HG03575 (cell line): ENCODE data around the gene TRMT112.

Experiments used
- ATAC-seq: cut with Tn5 transposase; IDR thresholded peaks from one replicate; pipeline ENCODE4 v1.9.1; 2021; ENCODE audit not compliant: unreplicated experiment, insufficient number of reproducible peaks, low FRiP score; ENCODE audit errors: extremely low read depth

Gene TRMT112

GRCh38 chr11:64317325-64317960 is at the start of gene TRMT112:
Gene TRMT112 (minus strand): TSS chr11:64317559. CDS start chr11:64317526, 33 bp downstream.
- no peak for ATAC-seq

- no peak for ATAC-seq
Observed at GRCh38 chr11:64366751-64367150, 49.4 kb upstream of the TRMT112 start.

GRCh38 chr11:64364911-64365310 is 47.6 kb upstream of the TRMT112 start:
- ATAC-seq, result no peak

- no peak for ATAC-seq
Observed at GRCh38 chr11:64364435-64364834, 47.1 kb upstream of the TRMT112 start.

GRCh38 chr11:64362339-64362738 is 45.0 kb upstream of the TRMT112 start:
- ATAC-seq, result no peak

- ATAC-seq, result no peak
Observed at GRCh38 chr11:64361659-64362058, 44.3 kb upstream of the TRMT112 start.

- ATAC-seq, result no peak
Observed at GRCh38 chr11:64360448-64360921, 43.1 kb upstream of the TRMT112 start.

GRCh38 chr11:64359712-64360445 is 42.5 kb upstream of the TRMT112 start:
- no peak for ATAC-seq

GRCh38 chr11:64358907-64359711 is 41.8 kb upstream of the TRMT112 start, which contains the start of gene RPS6KA4:
Gene RPS6KA4 (plus strand): TSS chr11:64359162. CDS start chr11:64359236, 74 bp downstream.
- ATAC-seq, result no peak

GRCh38 chr11:64358536-64358906 is 41.2 kb upstream of the TRMT112 start:
- ATAC-seq, result no peak

GRCh38 chr11:64357904-64358535 is 40.7 kb upstream of the TRMT112 start:
- ATAC-seq, result no peak

GRCh38 chr11:64357446-64357845 is 40.1 kb upstream of the TRMT112 start:
- ATAC-seq, result no peak

- no peak for ATAC-seq
Observed at GRCh38 chr11:64356498-64357411, 39.4 kb upstream of the TRMT112 start.

GRCh38 chr11:64355078-64355940 is 38.0 kb upstream of the TRMT112 start:
- no peak for ATAC-seq

GRCh38 chr11:64353715-64354506 is 36.6 kb upstream of the TRMT112 start:
- no peak for ATAC-seq

GRCh38 chr11:64352995-64353714 is 35.8 kb upstream of the TRMT112 start:
- ATAC-seq, result no peak
